RPMI8226 (cell line): ENCODE data around the gene FKBP6.
"Not testable (repeated sequence)": the region's sequence is repeated elsewhere in the genome, so short reads cannot be mapped to it uniquely, and the experiment has no call there.

Experiments used
- DNase-seq: peaks from one replicate; pipeline ENCODE4 v3.0.0-alpha.2; 2015

Gene FKBP6

GRCh38 chr7:73358590-73359275, 30.8 kb downstream of the FKBP6 start:
- DNase-seq = no peak

GRCh38 chr7:73359306-73359705, 31.3 kb downstream of the FKBP6 start:
- no peak for DNase-seq

- DNase-seq = no peak
Observed at GRCh38 chr7:73359746-73360375, 31.9 kb downstream of the FKBP6 start.

GRCh38 chr7:73360590-73360989, 32.6 kb downstream of the FKBP6 start:
- DNase-seq = not testable (repeated sequence)

GRCh38 chr7:73363225-73364005, 35.5 kb downstream of the FKBP6 start:
- DNase-seq = no peak

GRCh38 chr7:73364006-73364728, 36.2 kb downstream of the FKBP6 start:
- no peak for DNase-seq

- no peak for DNase-seq
Observed at GRCh38 chr7:73366127-73366526, 38.2 kb downstream of the FKBP6 start.

- DNase-seq = no peak
Observed at GRCh38 chr7:73366990-73367389, 39.0 kb downstream of the FKBP6 start.

- no peak for DNase-seq
Observed at GRCh38 chr7:73369009-73369408, 41.0 kb downstream of the FKBP6 start.

- no peak for DNase-seq
Observed at GRCh38 chr7:73369622-73370021, 41.7 kb downstream of the FKBP6 start.

- DNase-seq = no peak
Observed at GRCh38 chr7:73373741-73374140, 45.8 kb downstream of the FKBP6 start.

- not testable (repeated sequence) for DNase-seq
Observed at GRCh38 chr7:73376262-73376661, 48.3 kb downstream of the FKBP6 start.

- DNase-seq = no peak
Observed at GRCh38 chr7:73376671-73377412, 48.9 kb downstream of the FKBP6 start.

- not testable (repeated sequence) for DNase-seq
Observed at GRCh38 chr7:73377413-73378200, 49.6 kb downstream of the FKBP6 start.

GRCh38 chr7:73382934-73383503, 55.1 kb downstream of the FKBP6 start:
- no peak for DNase-seq

GRCh38 chr7:73387221-73387828, 59.4 kb downstream of the FKBP6 start:
- no peak for DNase-seq

- no peak for DNase-seq
Observed at GRCh38 chr7:73387908-73388414, 60.0 kb downstream of the FKBP6 start.

GRCh38 chr7:73391396-73391795, 63.4 kb downstream of the FKBP6 start:
- DNase-seq = no peak

GRCh38 chr7:73394422-73394821, 66.5 kb downstream of the FKBP6 start:
- DNase-seq = no peak
